Calu3 (cell line): ENCODE results near the gene TRAIP. TPM values are rescaled to one million over a fixed set of nuclear protein-coding genes. Genes with fewer than 3 reads are reported as not detected.

Source experiments
- BruUV-seq: library from RNA; stranded (reverse); fragments of 400-500 nt; replicated peaks from 2 replicates; lab custom pipeline; 2021; lab: Mats Ljungman, UMichigan
- CTCF ChIA-PET: fragments of 300-600 bp; sonication (Branson Sonifier 250); formaldehyde crosslinking; loops from one replicate; lab custom pipeline; 2022; ENCODE audit warnings: antibody characterized with exemption; lab: Charles Lee
- DNase-seq: peaks from one replicate; pipeline ENCODE4 v3.0.0; 2022
- H3K27ac Mint-ChIP-seq: one replicate; pipeline ENCODE4 v1.8.0; 2022; ENCODE audit warnings: mixed read lengths; ENCODE audit not compliant: unreplicated experiment
- H3K27me3 Mint-ChIP-seq: one replicate; pipeline ENCODE4 v1.8.0; 2022; ENCODE audit warnings: mixed read lengths; ENCODE audit not compliant: unreplicated experiment
- H3K36me3 Mint-ChIP-seq: one replicate; pipeline ENCODE4 v1.8.0; 2022; ENCODE audit warnings: mild to moderate bottlenecking, moderate library complexity, mixed read lengths; ENCODE audit not compliant: insufficient read depth, unreplicated experiment
- H3K4me1 Mint-ChIP-seq: one replicate; pipeline ENCODE4 v1.8.0; 2022; ENCODE audit warnings: mild to moderate bottlenecking, low read depth, mixed read lengths; ENCODE audit not compliant: unreplicated experiment
- H3K4me3 Mint-ChIP-seq: one replicate; pipeline ENCODE4 v1.8.0; 2022; ENCODE audit warnings: mild to moderate bottlenecking, low read depth, moderate library complexity, mixed read lengths; ENCODE audit not compliant: unreplicated experiment
- H3K9me3 Mint-ChIP-seq: one replicate; pipeline ENCODE4 v1.8.0; 2022; ENCODE audit warnings: low read depth, mixed read lengths; ENCODE audit not compliant: unreplicated experiment
- intact Hi-C: fragments of 100-400 bp; cut with micrococcal nuclease; formaldehyde crosslinking; loops from one replicate; pipeline ENCODE4 v1.10.0; 2022; ENCODE audit not compliant: unreplicated experiment
- total RNA-seq: library from RNA; stranded (reverse); gene quantifications from 2 replicates; pipeline ENCODE4 v1.2.3, GENCODE V29; 2022
- TF ChIP-seq, protein P1 (sequence below): fragments of 200-600 bp; IDR thresholded peaks from one replicate; pipeline ENCODE4 v1.8.0; 2022; ENCODE audit warnings: antibody characterized with exemption; ENCODE audit not compliant: unreplicated experiment

Gene TRAIP
- total RNA-seq, 1 experiment from 2014 or later: 29.7 TPM

DNA sequence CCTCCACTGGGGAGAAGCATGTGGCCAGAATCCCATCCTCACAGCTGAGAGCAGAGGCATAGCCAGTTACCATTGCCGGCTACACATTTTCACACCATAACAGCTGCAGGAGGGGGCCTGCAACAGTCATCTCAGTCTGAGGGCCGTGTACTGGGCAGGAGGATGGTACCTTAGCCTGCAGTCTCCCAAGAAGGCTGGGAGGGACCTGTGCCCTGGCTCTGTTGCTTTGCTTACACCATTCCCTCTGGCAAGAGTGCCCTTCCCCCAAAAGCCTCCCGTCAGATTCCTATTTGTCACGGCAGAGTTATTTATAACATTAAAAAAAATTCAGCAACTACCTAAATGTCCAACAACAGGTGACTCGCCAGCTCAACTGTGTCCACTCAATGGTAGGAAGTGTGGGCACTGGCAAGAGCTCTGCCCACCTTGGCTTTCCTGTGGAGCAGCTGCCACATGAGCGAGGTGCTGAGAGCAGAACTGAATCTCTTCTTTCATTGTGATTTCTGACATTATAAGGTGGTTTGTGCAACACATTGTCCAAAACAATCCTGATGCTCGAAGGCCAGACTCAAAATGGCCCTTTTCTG is 8.9 kb upstream of the TRAIP start:
- H3K4me3 Mint-ChIP-seq: no peak overlapping the region

GRCh38 chr3:49864505-49864904 is 8.1 kb upstream of the TRAIP start:
- Mint-ChIP-seq H3K27ac (no peak overlapping the region), H3K4me3 (no peak overlapping the region), H3K9me3 (no peaks in the 10 kb centered on the region), H3K27me3 (peaks cover 89% of the 10 kb centered on the region), H3K36me3 (no peaks in the 10 kb centered on the region), H3K4me1 (no peaks in the 10 kb centered on the region)
- no peak for DNase-seq
- BruUV-seq: no TSS peak
- intact Hi-C loops: no loop called here
- TF ChIP-seq, protein P1, sequence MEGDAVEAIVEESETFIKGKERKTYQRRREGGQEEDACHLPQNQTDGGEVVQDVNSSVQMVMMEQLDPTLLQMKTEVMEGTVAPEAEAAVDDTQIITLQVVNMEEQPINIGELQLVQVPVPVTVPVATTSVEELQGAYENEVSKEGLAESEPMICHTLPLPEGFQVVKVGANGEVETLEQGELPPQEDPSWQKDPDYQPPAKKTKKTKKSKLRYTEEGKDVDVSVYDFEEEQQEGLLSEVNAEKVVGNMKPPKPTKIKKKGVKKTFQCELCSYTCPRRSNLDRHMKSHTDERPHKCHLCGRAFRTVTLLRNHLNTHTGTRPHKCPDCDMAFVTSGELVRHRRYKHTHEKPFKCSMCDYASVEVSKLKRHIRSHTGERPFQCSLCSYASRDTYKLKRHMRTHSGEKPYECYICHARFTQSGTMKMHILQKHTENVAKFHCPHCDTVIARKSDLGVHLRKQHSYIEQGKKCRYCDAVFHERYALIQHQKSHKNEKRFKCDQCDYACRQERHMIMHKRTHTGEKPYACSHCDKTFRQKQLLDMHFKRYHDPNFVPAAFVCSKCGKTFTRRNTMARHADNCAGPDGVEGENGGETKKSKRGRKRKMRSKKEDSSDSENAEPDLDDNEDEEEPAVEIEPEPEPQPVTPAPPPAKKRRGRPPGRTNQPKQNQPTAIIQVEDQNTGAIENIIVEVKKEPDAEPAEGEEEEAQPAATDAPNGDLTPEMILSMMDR: no peak
- CTCF ChIA-PET: interaction anchor here (0.5 kb wide), 1 partner anchor 11 kb away, joined by 3 read pairs; no protein-coding TSS in a partner anchor

More for the DNA sequence above, 8.9 kb upstream of the TRAIP start:
- no peak for DNase-seq
- no peaks in the 10 kb centered on the region for H3K4me1 Mint-ChIP-seq
- intact Hi-C loops: no loop called here
- CTCF ChIA-PET: no interaction called here
- no peaks in the 10 kb centered on the region for H3K9me3 Mint-ChIP-seq
- peaks cover 88% of the 10 kb centered on the region for H3K27me3 Mint-ChIP-seq
- no TSS peak for BruUV-seq
- no peaks in the 10 kb centered on the region for H3K36me3 Mint-ChIP-seq
- TF ChIP-seq, protein P1: no peak
- H3K27ac Mint-ChIP-seq: no peak overlapping the region

- Mint-ChIP-seq H3K27ac (no peak overlapping the region), H3K36me3 (peaks cover 13% of the 10 kb centered on the region), H3K27me3 (peaks cover 46% of the 10 kb centered on the region), H3K4me1 (peaks cover 8% of the 10 kb centered on the region), H3K4me3 (no peak overlapping the region), H3K9me3 (no peaks in the 10 kb centered on the region)
- no TSS peak for BruUV-seq
- intact Hi-C loops: no loop called here
- CTCF ChIA-PET: no interaction called here
- TF ChIP-seq, protein P1: no peak
- DNase-seq: no peak
Observed at GRCh38 chr3:49859576-49860305, 3.4 kb upstream of the TRAIP start.

DNA sequence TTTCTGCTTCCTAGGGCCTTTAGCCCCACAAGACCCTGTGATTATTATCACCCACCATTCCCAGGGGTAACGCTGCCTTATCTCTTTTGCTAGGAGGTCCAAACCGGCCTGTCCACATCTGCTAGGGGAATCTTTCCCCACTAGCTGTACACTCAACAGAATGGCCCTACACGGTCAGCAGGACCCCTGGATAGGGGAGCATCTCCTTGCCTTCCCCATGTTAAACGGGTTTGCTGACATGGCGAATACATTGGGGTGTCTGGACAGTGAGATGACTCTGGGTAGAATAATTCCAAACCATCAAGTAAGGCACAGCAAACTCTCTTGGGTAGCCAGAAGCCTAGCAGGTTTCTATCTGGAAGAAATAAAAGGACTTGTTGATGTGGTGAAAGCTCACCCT is 702 bp downstream of the TRAIP start:
- H3K4me3 Mint-ChIP-seq: peak overlapping the region; percentile 90
- H3K9me3 Mint-ChIP-seq: no peaks in the 10 kb centered on the region
- DNase-seq: no peak
- H3K27ac Mint-ChIP-seq: peak overlapping the region; percentile 87
- peaks cover 9% of the 10 kb centered on the region for H3K27me3 Mint-ChIP-seq
- intact Hi-C loops: loop anchor here (2.0 kb wide), 1 partner anchor 45 kb away; no protein-coding TSS in a partner anchor
- peaks cover 13% of the 10 kb centered on the region for H3K36me3 Mint-ChIP-seq
- BruUV-seq: TSS peak; percentile 50
- peaks cover 13% of the 10 kb centered on the region for H3K4me1 Mint-ChIP-seq
- CTCF ChIA-PET: interaction anchor here (0.6 kb wide), 1 partner anchor 19 kb away, joined by 4 read pairs; no protein-coding TSS in a partner anchor
- TF ChIP-seq, protein P1: no peak
